ENCODE data around the gene GALNTL6.
"Not testable (repeated sequence)": the region's sequence is repeated elsewhere in the genome, so short reads cannot be mapped to it uniquely, and the experiment has no call there.

The GALNTL6 gene

GRCh38 chr4:172412851-172413580, 599.8 kb downstream of the GALNTL6 start:
- no peak for DNase-seq

- DNase-seq = not testable (repeated sequence)
Measured at GRCh38 chr4:172428979-172429378, 615.8 kb downstream of the GALNTL6 start.

- no peak for DNase-seq
Measured at GRCh38 chr4:172480471-172480870, 667.3 kb downstream of the GALNTL6 start.

GRCh38 chr4:172481802-172482508, 668.8 kb downstream of the GALNTL6 start:
- no peak for DNase-seq

- DNase-seq = no peak
Measured at GRCh38 chr4:172485007-172485406, 671.8 kb downstream of the GALNTL6 start.

- DNase-seq = no peak
Measured at GRCh38 chr4:172486531-172486930, 673.3 kb downstream of the GALNTL6 start.

- no peak for DNase-seq
Measured at GRCh38 chr4:172489861-172490260, 676.7 kb downstream of the GALNTL6 start.

- DNase-seq = no peak
Measured at GRCh38 chr4:172495769-172496168, 682.6 kb downstream of the GALNTL6 start.

- no peak for DNase-seq
Measured at GRCh38 chr4:172497321-172497720, 684.1 kb downstream of the GALNTL6 start.

- DNase-seq = no peak
Measured at GRCh38 chr4:172514011-172514410, 700.8 kb downstream of the GALNTL6 start.

- DNase-seq = no peak
Measured at GRCh38 chr4:172514801-172515200, 701.6 kb downstream of the GALNTL6 start.

- DNase-seq = no peak
Measured at GRCh38 chr4:172515266-172515879, 702.2 kb downstream of the GALNTL6 start.

- no peak for DNase-seq
Measured at GRCh38 chr4:172517391-172517790, 704.2 kb downstream of the GALNTL6 start.

- no peak for DNase-seq
Measured at GRCh38 chr4:172521248-172521647, 708.0 kb downstream of the GALNTL6 start.

GRCh38 chr4:172521680-172522079, 708.5 kb downstream of the GALNTL6 start:
- DNase-seq = no peak

GRCh38 chr4:172543249-172543648, 730.0 kb downstream of the GALNTL6 start:
- DNase-seq = no peak

GRCh38 chr4:172546782-172547181, 733.6 kb downstream of the GALNTL6 start:
- no peak for DNase-seq

- DNase-seq = no peak
Measured at GRCh38 chr4:172547724-172548123, 734.5 kb downstream of the GALNTL6 start.

- no peak for DNase-seq
Measured at GRCh38 chr4:172553216-172553615, 740.0 kb downstream of the GALNTL6 start.

GRCh38 chr4:172554588-172554987, 741.4 kb downstream of the GALNTL6 start:
- no peak for DNase-seq

- no peak for DNase-seq
Measured at GRCh38 chr4:172555725-172556124, 742.5 kb downstream of the GALNTL6 start.

- no peak for DNase-seq
Measured at GRCh38 chr4:172573899-172574298, 760.7 kb downstream of the GALNTL6 start.

GRCh38 chr4:172578712-172579111, 765.5 kb downstream of the GALNTL6 start:
- DNase-seq = no peak

GRCh38 chr4:172584816-172585215, 771.6 kb downstream of the GALNTL6 start:
- no peak for DNase-seq

Measured in NCI-H2029 treated with DMSO at 0.1 percent for 48 hours (cell line).